ENCODE measurements around the gene ATG7. TPM values are rescaled to one million over a fixed set of nuclear protein-coding genes. Genes with fewer than 3 reads are reported as not detected.

ATG7 gene
- total RNA-seq, 1 experiment from 2014 or later, result 36.0 TPM

- Histone ChIP-seq H3K4me1 (ENCODE audit: control insufficient read depth, insufficient read depth, low read length) (no peaks in the 10 kb centered on the region), H3K27me3 (ENCODE audit: control insufficient read depth, insufficient read depth, low read length) (no peaks in the 10 kb centered on the region), H3K9me3 (ENCODE audit: control insufficient read depth, insufficient read depth, low read depth, low read length) (no peaks in the 10 kb centered on the region), H3K36me3 (ENCODE audit: control insufficient read depth, insufficient read depth, low read length) (peaks cover 5% of the 10 kb centered on the region; the same call in 1 of the 2 replicates), H3K27ac (ENCODE audit: low read length) (no peak overlapping the region), H3K4me3 (ENCODE audit: low read depth in 2 of 2, low read length in 2 of 2) (no peak overlapping the region)
- TF ChIP-seq SIN3A (IDR thresholded peaks at IDR 0.05; ENCODE audit: borderline replicate concordance, insufficient read depth, low read depth, low read length) (no peak), POLR2AphosphoS5 (IDR thresholded peaks at IDR 0.05; ENCODE audit: low read depth, low read length) (no peak), CTCF (IDR thresholded peaks at IDR 0.05) (no peak), TCF7L2 (IDR thresholded peaks at IDR 0.05; ENCODE audit: low read depth, low read length) (no peak), REST (IDR thresholded peaks at IDR 0.05; ENCODE audit: insufficient read depth in 1 of 2, low read depth in 2 of 2, low read length in 1 of 2) (no peak)
- CTCF ChIA-PET, result no interaction called here
- ATAC-seq, result no peak
- no peak for DNase-seq (ENCODE audit: low read depth, low spot score)
- intact Hi-C loops (cut with micrococcal nuclease; ENCODE audit: unreplicated experiment) (no loop called here), in situ Hi-C loops (cut with HindIII; ENCODE audit: low pct_unique_long_range_greater_than_20kb, low sequenced_read_pairs) (no loop called here)
- POLR2A ChIA-PET, result no interaction called here
- BruUV-seq (replicated peaks), result no TSS peak
Measured at GRCh38 chr3:11356269-11356668, 84.1 kb downstream of the ATG7 start.

- H3K27me3 ChIP-seq (ENCODE audit: control insufficient read depth, insufficient read depth, low read length), result no peaks in the 10 kb centered on the region
- POLR2A ChIA-PET, result no interaction called here
- in situ Hi-C loops (cut with HindIII; ENCODE audit: low pct_unique_long_range_greater_than_20kb, low sequenced_read_pairs), result no loop called here
- no peaks in the 10 kb centered on the region for H3K9me3 ChIP-seq (ENCODE audit: control insufficient read depth, insufficient read depth, low read depth, low read length)
- H3K4me3 ChIP-seq (ENCODE audit: low read depth in 2 of 2, low read length in 2 of 2), result no peak overlapping the region
- ATAC-seq, result no peak
- DNase-seq (ENCODE audit: low read depth, low spot score), result no peak
- no peak for TF ChIP-seq POLR2AphosphoS5 (IDR thresholded peaks at IDR 0.05; ENCODE audit: low read depth, low read length)
- TF ChIP-seq SIN3A (IDR thresholded peaks at IDR 0.05; ENCODE audit: borderline replicate concordance, insufficient read depth, low read depth, low read length), result no peak
- no peak for TF ChIP-seq TCF7L2 (IDR thresholded peaks at IDR 0.05; ENCODE audit: low read depth, low read length)
- no peak for TF ChIP-seq CTCF (IDR thresholded peaks at IDR 0.05)
- TF ChIP-seq REST (IDR thresholded peaks at IDR 0.05; ENCODE audit: insufficient read depth in 1 of 2, low read depth in 2 of 2, low read length in 1 of 2), result no peak
- H3K4me1 ChIP-seq (ENCODE audit: control insufficient read depth, insufficient read depth, low read length), result no peaks in the 10 kb centered on the region
- CTCF ChIA-PET, result no interaction called here
- BruUV-seq (replicated peaks), result no TSS peak
- peaks cover 15% of the 10 kb centered on the region for H3K36me3 ChIP-seq (ENCODE audit: control insufficient read depth, insufficient read depth, low read length)
- intact Hi-C loops (cut with micrococcal nuclease; ENCODE audit: unreplicated experiment), result no loop called here
- H3K27ac ChIP-seq (ENCODE audit: low read length), result no peak overlapping the region
Measured at GRCh38 chr3:11362600-11362999, 90.4 kb downstream of the ATG7 start.
